Cardiac muscle cell (in vitro differentiated cells and primary cell): ENCODE data around the gene PRKG1. TPM values are rescaled to one million over a fixed set of nuclear protein-coding genes. Genes with fewer than 3 reads are reported as not detected.

Source experiments
- DNase-seq, 2 donors: peaks; one replicate each; pipeline versions ENCODE4 v3.0.0 to v3.0.0-alpha.2; 2010 to 2017; ENCODE audit warnings: low read depth in 1 of 2, low spot score in 1 of 2
- H3K27ac ChIP-seq: fragments of 200-600 bp; sonication (generic); 2 replicates; pipeline ENCODE4 v1.5.1; 2016
- H3K27me3 ChIP-seq: fragments of 200-600 bp; sonication (generic); 2 replicates; pipeline ENCODE4 v1.6.0; 2016; ENCODE audit warnings: control low read depth
- H3K36me3 ChIP-seq: fragments of 200-600 bp; sonication (generic); 2 replicates; pipeline ENCODE4 v1.5.1; 2016; ENCODE audit warnings: control low read depth
- H3K4me1 ChIP-seq: fragments of 200-600 bp; sonication (generic); 2 replicates; pipeline ENCODE4 v1.8.1; 2017; ENCODE audit warnings: low read depth, mild to moderate bottlenecking, mixed run types
- H3K4me3 ChIP-seq: fragments of 200-600 bp; sonication (generic); 2 replicates; pipeline ENCODE4 v1.5.1; 2016; ENCODE audit warnings: mild to moderate bottlenecking
- H3K9me3 ChIP-seq: fragments of 200-600 bp; sonication (generic); 2 replicates; pipeline ENCODE4 v1.5.1; 2017; ENCODE audit warnings: low read depth, mild to moderate bottlenecking, control low read depth
- CTCF ChIP-seq: IDR thresholded peaks from 2 replicates; pipeline ENCODE4 v1.5.1; 2012; ENCODE audit warnings: low read depth, mild to moderate bottlenecking, low read length
- polyA plus RNA-seq: library from polyadenylated mRNA; unstranded; fragments of >200 nt; fragmentation: Nextera tagmentation; extraction: Ambion mirVana; gene quantifications from 2 replicates; pipeline ENCODE4 v1.2.1, GENCODE V29; 2016
- total RNA-seq: library from RNA; depleted of rRNA; stranded (reverse); fragments of >200 nt; gene quantifications from 2 replicates; pipeline ENCODE4 v1.2.3, GENCODE V29; 2016

The PRKG1 gene
- total and polyA plus RNA-seq, 2 experiments from 2014 or later: 2.9 to 13.3 TPM

- no peaks in the 10 kb centered on the region for H3K27me3 ChIP-seq
- H3K27ac ChIP-seq: no peak overlapping the region
- H3K9me3 ChIP-seq: no peaks in the 10 kb centered on the region
- DNase-seq: no peak
- H3K4me3 ChIP-seq: no peak overlapping the region
- no peak for TF ChIP-seq CTCF
- H3K36me3 ChIP-seq: no peaks in the 10 kb centered on the region
- H3K4me1 ChIP-seq: no peaks in the 10 kb centered on the region
Observed at GRCh38 chr10:51596695-51597094, 522.4 kb downstream of the PRKG1 start.

- DNase-seq: no peak
Observed at GRCh38 chr10:51599647-51600046, 525.4 kb downstream of the PRKG1 start.

GRCh38 chr10:51602326-51602725 is 528.0 kb downstream of the PRKG1 start:
- peak in 1 of 2 donors; percentile 22 for DNase-seq
- no peaks in the 10 kb centered on the region for H3K27me3 ChIP-seq
- no peaks in the 10 kb centered on the region for H3K36me3 ChIP-seq
- no peaks in the 10 kb centered on the region for H3K9me3 ChIP-seq
- TF ChIP-seq CTCF: no peak
- no peaks in the 10 kb centered on the region for H3K4me1 ChIP-seq
- H3K4me3 ChIP-seq: no peak overlapping the region
- H3K27ac ChIP-seq: no peak overlapping the region

More at GRCh38 chr10:51599647-51600046, 525.4 kb downstream of the PRKG1 start:
- no peaks in the 10 kb centered on the region for H3K27me3 ChIP-seq
- H3K9me3 ChIP-seq: no peaks in the 10 kb centered on the region
- no peak for TF ChIP-seq CTCF
- H3K4me1 ChIP-seq: no peaks in the 10 kb centered on the region
- H3K4me3 ChIP-seq: no peak overlapping the region
- no peaks in the 10 kb centered on the region for H3K36me3 ChIP-seq
- no peak overlapping the region for H3K27ac ChIP-seq

GRCh38 chr10:51604579-51604978 is 530.3 kb downstream of the PRKG1 start:
- Histone ChIP-seq H3K9me3 (no peaks in the 10 kb centered on the region), H3K36me3 (no peaks in the 10 kb centered on the region), H3K4me1 (no peaks in the 10 kb centered on the region), H3K27ac (no peak overlapping the region), H3K27me3 (no peaks in the 10 kb centered on the region), H3K4me3 (no peak overlapping the region)
- no peak for TF ChIP-seq CTCF
- no peak for DNase-seq

- no peak for DNase-seq
- Histone ChIP-seq H3K9me3 (no peaks in the 10 kb centered on the region), H3K27me3 (no peaks in the 10 kb centered on the region), H3K36me3 (no peaks in the 10 kb centered on the region), H3K4me3 (no peak overlapping the region), H3K4me1 (no peaks in the 10 kb centered on the region), H3K27ac (no peak overlapping the region)
- TF ChIP-seq CTCF: no peak
Observed at GRCh38 chr10:51606825-51607462, 532.7 kb downstream of the PRKG1 start.
